NT2/D1 (cell line): ENCODE measurements around the gene MBLAC1.

Experiments
- SUZ12 ChIP-seq: IDR thresholded peaks from 2 replicates; pipeline ENCODE4 v1.6.1; 2011; ENCODE audit not compliant: insufficient read length, insufficient read depth; ENCODE audit errors: extremely low read depth
- YY1 ChIP-seq: IDR thresholded peaks from 2 replicates; pipeline ENCODE4 v1.6.1; 2011; ENCODE audit not compliant: insufficient read length, insufficient read depth
- ZNF274 ChIP-seq: IDR thresholded peaks from 2 replicates; pipeline ENCODE4 v1.6.1; 2011; ENCODE audit warnings: mild to moderate bottlenecking, low read depth, low read length

GRCh38 chr7:100107125-100107737 lies 19.5 kb upstream of the MBLAC1 start:
- no peak for TF ChIP-seq SUZ12
- no peak for TF ChIP-seq YY1
- no peak for TF ChIP-seq ZNF274
